ENCODE measurements around the gene C9orf153.
"Not testable (repeated sequence)": the region's sequence is repeated elsewhere in the genome, so short reads cannot be mapped to it uniquely, and the experiment has no call there.

The C9orf153 gene

GRCh38 chr9:86259557-86259956 is at the start of gene C9orf153:
C9orf153 (minus strand) TSS chr9:86259657; CDS start chr9:86229603, 30,054 bp downstream.
- no peak for DNase-seq (ENCODE audit: low read depth in 3 of 3, low spot score in 1 of 3)

- no peak for DNase-seq (ENCODE audit: low read depth in 3 of 3, low spot score in 1 of 3)
Measured at GRCh38 chr9:86308687-86309086, 49.2 kb upstream of the C9orf153 start.

- DNase-seq (ENCODE audit: low read depth in 3 of 3, low spot score in 1 of 3) = no peak
Measured at GRCh38 chr9:86304236-86304730, 44.8 kb upstream of the C9orf153 start.

- peak in 1 of 3 donors; percentile 16 for DNase-seq (ENCODE audit: low read depth in 3 of 3, low spot score in 1 of 3)
Measured at GRCh38 chr9:86303316-86303975, 44.0 kb upstream of the C9orf153 start.

- no peak for DNase-seq (ENCODE audit: low read depth in 3 of 3, low spot score in 1 of 3)
Measured at GRCh38 chr9:86301686-86302085, 42.2 kb upstream of the C9orf153 start.

- DNase-seq (ENCODE audit: low read depth in 3 of 3, low spot score in 1 of 3) = no peak
Measured at GRCh38 chr9:86300701-86301100, 41.2 kb upstream of the C9orf153 start.

GRCh38 chr9:86298873-86299272 is 39.4 kb upstream of the C9orf153 start:
- no peak for DNase-seq (ENCODE audit: low read depth in 3 of 3, low spot score in 1 of 3)

- not testable (repeated sequence) for DNase-seq (ENCODE audit: low read depth in 3 of 3, low spot score in 1 of 3)
Measured at GRCh38 chr9:86290341-86290740, 30.9 kb upstream of the C9orf153 start.

GRCh38 chr9:86288499-86289198 is 29.2 kb upstream of the C9orf153 start:
- DNase-seq (ENCODE audit: low read depth in 3 of 3, low spot score in 1 of 3) = no peak

GRCh38 chr9:86287013-86287412 is 27.6 kb upstream of the C9orf153 start:
- no peak for DNase-seq (ENCODE audit: low read depth in 3 of 3, low spot score in 1 of 3)

GRCh38 chr9:86286278-86286677 is 26.8 kb upstream of the C9orf153 start:
- no peak for DNase-seq (ENCODE audit: low read depth in 3 of 3, low spot score in 1 of 3)

GRCh38 chr9:86285261-86285660 is 25.8 kb upstream of the C9orf153 start:
- DNase-seq (ENCODE audit: low read depth in 3 of 3, low spot score in 1 of 3) = no peak

- peak in 1 of 3 donors; percentile 5 for DNase-seq (ENCODE audit: low read depth in 3 of 3, low spot score in 1 of 3)
Measured at GRCh38 chr9:86282979-86283535, 23.6 kb upstream of the C9orf153 start.

GRCh38 chr9:86282077-86282978 is 22.9 kb upstream of the C9orf153 start, which contains the start of gene ISCA1:
ISCA1 (minus strand) TSS chr9:86282538; CDS start chr9:86282458, 80 bp downstream.
- peak; percentile 87 to 99 (median 88) for DNase-seq (ENCODE audit: low read depth in 3 of 3, low spot score in 1 of 3)

- no peak for DNase-seq (ENCODE audit: low read depth in 3 of 3, low spot score in 1 of 3)
Measured at GRCh38 chr9:86281593-86282076, 22.2 kb upstream of the C9orf153 start.

GRCh38 chr9:86280580-86280979 is 21.1 kb upstream of the C9orf153 start:
- DNase-seq (ENCODE audit: low read depth in 3 of 3, low spot score in 1 of 3) = no peak

- DNase-seq (ENCODE audit: low read depth in 3 of 3, low spot score in 1 of 3) = no peak
Measured at GRCh38 chr9:86279839-86280238, 20.4 kb upstream of the C9orf153 start.

- DNase-seq (ENCODE audit: low read depth in 3 of 3, low spot score in 1 of 3) = no peak
Measured at GRCh38 chr9:86277072-86277471, 17.6 kb upstream of the C9orf153 start.

- no peak for DNase-seq (ENCODE audit: low read depth in 3 of 3, low spot score in 1 of 3)
Measured at GRCh38 chr9:86275962-86276361, 16.5 kb upstream of the C9orf153 start.

- no peak for DNase-seq (ENCODE audit: low read depth in 3 of 3, low spot score in 1 of 3)
Measured at GRCh38 chr9:86274821-86275643, 15.6 kb upstream of the C9orf153 start.
